Ascending aorta (tissue), 2 donors: ENCODE results near the gene SGK2. TPM values are rescaled to one million over a fixed set of nuclear protein-coding genes. Genes with fewer than 3 reads are reported as not detected.

Experiments used
- DNase-seq, 2 donors: peaks; one replicate each; pipeline ENCODE4 v3.0.0-alpha.2; 2019; ENCODE audit warnings: low spot score in 2 of 2
- H3K27ac ChIP-seq, 2 donors: fragments of 200-600 bp; sonication (generic); one replicate each; pipeline ENCODE4 v1.5.1; 2016 to 2017; ENCODE audit warnings: mild to moderate bottlenecking in 1 of 2
- H3K27me3 ChIP-seq: fragments of 200-600 bp; sonication (generic); one replicate; pipeline ENCODE4 v1.5.1; 2017
- H3K36me3 ChIP-seq, 2 donors: fragments of 200-600 bp; sonication (generic); one replicate each; pipeline ENCODE4 v1.5.1; 2016
- H3K4me1 ChIP-seq, 2 donors: fragments of 200-600 bp; sonication (generic); one replicate each; pipeline ENCODE4 v1.5.1; 2016 to 2017; ENCODE audit warnings: mild to moderate bottlenecking in 1 of 2
- H3K4me3 ChIP-seq, 2 donors: fragments of 200-600 bp; sonication (generic); one replicate each; pipeline ENCODE4 v1.5.1; 2016 to 2017; ENCODE audit warnings: mild to moderate bottlenecking in 1 of 2
- H3K9me3 ChIP-seq, 2 donors: fragments of 200-600 bp; sonication (generic); one replicate each; pipeline ENCODE4 v1.5.1; 2016
- CTCF ChIP-seq, 3 experiments: fragments of 200-600 bp in 2 of 3; fragments of 450-650 bp in 1 of 3; sonication (generic) in 2 of 3; IDR thresholded peaks; one replicate each; pipeline ENCODE4 v1.5.1; 2016 to 2019; ENCODE audit warnings: antibody characterized with exemption in 3 of 3, mild to moderate bottlenecking in 1 of 3, moderate library complexity in 1 of 3
- intact Hi-C: fragments of 100-400 bp; cut with DNase I; formaldehyde crosslinking; loops from one replicate; pipeline ENCODE4 v1.15.1; 2023
- total RNA-seq: library from RNA; depleted of rRNA; stranded (reverse); fragments of >200 nt; gene quantifications from one replicate; pipeline ENCODE4 v1.1.0, GENCODE V29; 2016

Gene SGK2
- total RNA-seq, 1 donor from 2014 or later, result 0.32 TPM

- intact Hi-C loops, result no loop called here
- no peak overlapping the region for H3K4me3 ChIP-seq
- no peak for TF ChIP-seq CTCF (IDR thresholded peaks at IDR 0.05)
- no peak overlapping the region for H3K27ac ChIP-seq
- H3K9me3 ChIP-seq, result no peaks in the 10 kb centered on the region
- H3K27me3 ChIP-seq, result no peaks in the 10 kb centered on the region
- no peaks in the 10 kb centered on the region for H3K4me1 ChIP-seq
- no peaks in the 10 kb centered on the region for H3K36me3 ChIP-seq
- no peak for DNase-seq
These were observed 8.7 kb downstream of the SGK2 start for GRCh38 chr20:43567477-43567876.

- Histone ChIP-seq H3K4me3 (no peak overlapping the region), H3K4me1 (no peaks in the 10 kb centered on the region), H3K27me3 (no peaks in the 10 kb centered on the region), H3K9me3 (no peaks in the 10 kb centered on the region), H3K27ac (no peak overlapping the region), H3K36me3 (no peaks in the 10 kb centered on the region)
- intact Hi-C loops, result no loop called here
- TF ChIP-seq CTCF (IDR thresholded peaks at IDR 0.05), result no peak
- no peak for DNase-seq
These were observed 9.9 kb downstream of the SGK2 start for GRCh38 chr20:43568706-43569105.

- intact Hi-C loops, result no loop called here
- DNase-seq, result no peak
- H3K9me3 ChIP-seq, result no peaks in the 10 kb centered on the region
- H3K27ac ChIP-seq, result no peak overlapping the region
- TF ChIP-seq CTCF (IDR thresholded peaks at IDR 0.05), result no peak
- no peaks in the 10 kb centered on the region for H3K27me3 ChIP-seq
- H3K4me3 ChIP-seq, result no peak overlapping the region
- H3K4me1 ChIP-seq, result no peaks in the 10 kb centered on the region
- no peaks in the 10 kb centered on the region for H3K36me3 ChIP-seq
These were observed 10.5 kb downstream of the SGK2 start for GRCh38 chr20:43569282-43569681.

- DNase-seq, result no peak
- Histone ChIP-seq H3K27ac (no peak overlapping the region), H3K4me1 (no peaks in the 10 kb centered on the region), H3K9me3 (no peaks in the 10 kb centered on the region), H3K27me3 (no peaks in the 10 kb centered on the region), H3K36me3 (no peaks in the 10 kb centered on the region), H3K4me3 (no peak overlapping the region)
- intact Hi-C loops, result no loop called here
- no peak for TF ChIP-seq CTCF (IDR thresholded peaks at IDR 0.05)
These were observed 11.7 kb downstream of the SGK2 start for GRCh38 chr20:43570496-43570895.

DNA sequence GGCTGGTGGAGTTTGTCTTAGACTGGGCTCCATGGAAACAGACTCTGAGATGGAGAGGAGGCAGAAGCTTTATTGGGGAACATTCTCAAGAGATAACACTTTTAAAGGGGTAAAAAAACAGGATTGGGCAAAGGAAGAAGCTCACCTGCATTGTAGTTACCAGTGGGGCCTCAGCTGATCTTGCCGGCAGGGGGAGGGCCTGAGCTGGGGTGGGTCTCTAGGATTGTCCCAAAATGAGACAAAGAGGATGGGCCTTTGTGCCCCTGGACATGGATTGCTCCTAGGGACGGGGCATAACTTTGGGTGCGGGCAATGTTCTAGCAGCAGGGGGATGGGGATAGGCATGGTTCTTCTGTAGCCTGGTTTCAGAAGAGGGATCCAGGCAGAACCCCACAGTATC, 12.5 kb downstream of the SGK2 start:
- no peak for DNase-seq
- Histone ChIP-seq H3K27me3 (no peaks in the 10 kb centered on the region), H3K36me3 (no peaks in the 10 kb centered on the region), H3K9me3 (no peaks in the 10 kb centered on the region), H3K4me1 (no peaks in the 10 kb centered on the region), H3K4me3 (no peak overlapping the region), H3K27ac (no peak overlapping the region)
- TF ChIP-seq CTCF (IDR thresholded peaks at IDR 0.05), result no peak
- intact Hi-C loops, result no loop called here

- intact Hi-C loops, result no loop called here
- DNase-seq, result no peak
- H3K4me1 ChIP-seq, result no peaks in the 10 kb centered on the region
- no peak overlapping the region for H3K4me3 ChIP-seq
- H3K27me3 ChIP-seq, result no peaks in the 10 kb centered on the region
- H3K9me3 ChIP-seq, result no peaks in the 10 kb centered on the region
- H3K36me3 ChIP-seq, result no peaks in the 10 kb centered on the region
- TF ChIP-seq CTCF (IDR thresholded peaks at IDR 0.05), result no peak
- H3K27ac ChIP-seq, result no peak overlapping the region
These were observed 12.9 kb downstream of the SGK2 start for GRCh38 chr20:43571771-43572170.
